Fibroblast of pulmonary artery (primary cell): ENCODE measurements around the gene MAP7.
"Not testable (repeated sequence)": the region's sequence is repeated elsewhere in the genome, so short reads cannot be mapped to it uniquely, and the experiment has no call there.

Experiments used
- DNase-seq: peaks from one replicate; pipeline ENCODE4 v3.0.0-alpha.2; 2010; ENCODE audit warnings: low read depth
- H3K4me3 ChIP-seq: replicated peaks from 2 replicates; pipeline ENCODE4 v1.5.1; 2011; ENCODE audit warnings: low read depth, mild to moderate bottlenecking, control low read depth, low read length, moderate library complexity
- TF ChIP-seq, protein P1 (sequence below): IDR thresholded peaks from 2 replicates; pipeline ENCODE4 v1.5.1; 2011; ENCODE audit warnings: mild to moderate bottlenecking, control low read depth, low read length, inconsistent platforms; ENCODE audit errors: missing control alignments

Gene MAP7

DNA sequence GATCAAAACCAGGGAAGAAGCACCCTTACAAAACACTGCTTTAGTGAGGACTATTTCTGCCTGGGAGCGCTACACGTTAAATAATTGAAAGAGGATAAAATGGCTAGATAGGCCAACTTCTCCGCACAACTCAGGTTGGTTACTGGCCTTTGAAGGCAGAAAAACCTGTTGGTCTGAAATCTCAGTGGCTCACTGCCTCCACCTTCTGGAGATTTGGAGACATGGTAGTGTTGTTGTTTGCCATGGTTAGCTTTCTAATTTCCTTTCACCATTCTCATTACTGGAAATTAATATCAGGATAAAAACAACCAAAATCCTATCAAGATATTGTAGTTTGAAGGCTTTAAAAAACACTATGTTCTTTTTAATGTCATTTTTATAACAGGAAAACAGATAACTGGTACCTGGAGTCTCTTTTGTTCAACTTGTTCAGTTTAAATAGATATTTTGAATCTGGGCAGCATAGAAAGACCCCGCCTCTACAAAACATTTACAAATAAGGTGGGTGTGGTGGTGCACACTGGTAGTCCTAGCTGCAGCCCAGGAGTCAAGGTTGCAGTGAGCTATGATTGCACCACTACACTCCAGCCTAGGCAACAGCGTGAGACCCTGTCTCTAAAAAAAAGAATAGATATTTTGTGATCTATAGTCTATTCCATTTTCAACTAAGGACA lies 233.1 kb downstream of the MAP7 start:
- TF ChIP-seq, protein P1, sequence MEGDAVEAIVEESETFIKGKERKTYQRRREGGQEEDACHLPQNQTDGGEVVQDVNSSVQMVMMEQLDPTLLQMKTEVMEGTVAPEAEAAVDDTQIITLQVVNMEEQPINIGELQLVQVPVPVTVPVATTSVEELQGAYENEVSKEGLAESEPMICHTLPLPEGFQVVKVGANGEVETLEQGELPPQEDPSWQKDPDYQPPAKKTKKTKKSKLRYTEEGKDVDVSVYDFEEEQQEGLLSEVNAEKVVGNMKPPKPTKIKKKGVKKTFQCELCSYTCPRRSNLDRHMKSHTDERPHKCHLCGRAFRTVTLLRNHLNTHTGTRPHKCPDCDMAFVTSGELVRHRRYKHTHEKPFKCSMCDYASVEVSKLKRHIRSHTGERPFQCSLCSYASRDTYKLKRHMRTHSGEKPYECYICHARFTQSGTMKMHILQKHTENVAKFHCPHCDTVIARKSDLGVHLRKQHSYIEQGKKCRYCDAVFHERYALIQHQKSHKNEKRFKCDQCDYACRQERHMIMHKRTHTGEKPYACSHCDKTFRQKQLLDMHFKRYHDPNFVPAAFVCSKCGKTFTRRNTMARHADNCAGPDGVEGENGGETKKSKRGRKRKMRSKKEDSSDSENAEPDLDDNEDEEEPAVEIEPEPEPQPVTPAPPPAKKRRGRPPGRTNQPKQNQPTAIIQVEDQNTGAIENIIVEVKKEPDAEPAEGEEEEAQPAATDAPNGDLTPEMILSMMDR, result peak; percentile 91
- DNase-seq, result peak; percentile 83
- no peak overlapping the region for H3K4me3 ChIP-seq

- no peak overlapping the region for H3K4me3 ChIP-seq
- DNase-seq, result no peak
- TF ChIP-seq, protein P1, result no peak
These were observed 234.6 kb downstream of the MAP7 start for GRCh38 chr6:136315594-136315993.

- H3K4me3 ChIP-seq, result no peak overlapping the region
- DNase-seq, result no peak
- TF ChIP-seq, protein P1, result no peak
These were observed 237.2 kb downstream of the MAP7 start for GRCh38 chr6:136312975-136313374.

DNA sequence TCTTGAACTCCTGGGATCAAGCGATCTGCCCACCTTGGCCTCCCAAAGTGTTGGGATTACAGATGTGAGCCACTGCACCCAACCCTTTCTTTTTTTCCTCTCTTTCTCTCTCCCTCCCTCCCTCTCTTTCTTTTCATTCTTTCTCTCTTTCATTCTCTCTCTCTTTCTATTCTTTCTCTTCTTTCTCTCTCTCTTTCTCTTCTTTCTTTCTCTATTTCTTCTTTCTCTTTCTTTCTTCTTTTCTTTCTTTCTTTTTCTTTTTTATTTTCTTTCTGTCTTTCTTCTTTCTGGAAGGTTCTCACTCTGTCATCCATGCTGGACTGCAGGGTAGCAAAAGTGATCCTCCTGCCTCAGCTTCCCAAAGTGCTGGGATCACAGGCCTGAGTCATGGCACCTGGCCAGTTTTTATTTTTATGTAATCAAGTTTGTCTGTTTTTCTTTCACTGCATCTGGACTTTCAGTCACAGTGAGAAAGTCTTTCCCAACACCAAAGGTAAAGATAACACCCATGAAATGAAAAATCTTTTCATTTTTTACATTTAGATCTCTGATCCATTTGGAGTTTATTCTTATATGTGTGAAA lies 240.4 kb downstream of the MAP7 start:
- TF ChIP-seq, protein P1, result no peak
- DNase-seq, result no peak
- H3K4me3 ChIP-seq, result no peak overlapping the region

- no peak overlapping the region for H3K4me3 ChIP-seq
- TF ChIP-seq, protein P1, result no peak
- no peak for DNase-seq
These were observed 241.1 kb downstream of the MAP7 start for GRCh38 chr6:136309171-136309570.

- DNase-seq, result not testable (repeated sequence)
These were observed 241.8 kb downstream of the MAP7 start for GRCh38 chr6:136308469-136308868.

GRCh38 chr6:136307351-136307750 lies 242.9 kb downstream of the MAP7 start:
- no peak for DNase-seq
- TF ChIP-seq, protein P1, result no peak
- no peak overlapping the region for H3K4me3 ChIP-seq

More at GRCh38 chr6:136308469-136308868, 241.8 kb downstream of the MAP7 start:
- H3K4me3 ChIP-seq, result not testable (repeated sequence)
